DND-41 (cell line): ENCODE measurements around the gene SLC39A11.
"Not testable (repeated sequence)": the region's sequence is repeated elsewhere in the genome, so short reads cannot be mapped to it uniquely, and the experiment has no call there.

Experiments used
- ATAC-seq: fragments of 200-7000 bp; cut with Tn5 transposase; 3 replicates; pipeline ENCODE4 v1.9.1; 2021; ENCODE audit warnings: low read depth; ENCODE audit not compliant: insufficient read depth
- DNase-seq: peaks from one replicate; pipeline ENCODE4 v3.0.0-alpha.2; 2020
- H2AFZ ChIP-seq: 2 replicates; pipeline ENCODE4 v1.6.0; 2012; ENCODE audit warnings: low read depth, low read length
- H3K27ac ChIP-seq: 2 replicates; pipeline ENCODE4 v1.5.1; 2012; ENCODE audit warnings: low read length, inconsistent platforms
- H3K27me3 ChIP-seq: fragments of 200-600 bp; sonication (generic); 2 replicates; pipeline ENCODE4 v1.6.0; 2012; ENCODE audit warnings: low read length, mild to moderate bottlenecking, inconsistent platforms; ENCODE audit not compliant: insufficient read depth, poor library complexity
- H3K36me3 ChIP-seq: 2 replicates; pipeline ENCODE4 v1.5.1; 2012; ENCODE audit warnings: low read length, inconsistent platforms; ENCODE audit not compliant: insufficient read depth
- H3K4me1 ChIP-seq: 2 replicates; pipeline ENCODE4 v1.5.1; 2012; ENCODE audit warnings: mild to moderate bottlenecking, low read length; ENCODE audit not compliant: insufficient read depth
- H3K4me2 ChIP-seq: 2 replicates; pipeline ENCODE4 v1.6.0; 2012; ENCODE audit warnings: mild to moderate bottlenecking, moderate library complexity, low read length, inconsistent platforms; ENCODE audit not compliant: insufficient read depth
- H3K4me3 ChIP-seq, 2 experiments: fragments of 200-600 bp in 1 of 2; shearing (Covaris generic) in 1 of 2; 2 replicates each; pipeline ENCODE4 v1.5.1; 2012 to 2016; ENCODE audit warnings: inconsistent platforms in 2 of 2, low read length in 2 of 2, mild to moderate bottlenecking in 2 of 2, low read depth in 1 of 2, moderate library complexity in 1 of 2
- H3K79me2 ChIP-seq: 2 replicates; pipeline ENCODE4 v1.6.0; 2012; ENCODE audit warnings: low read length, inconsistent platforms; ENCODE audit not compliant: insufficient read depth
- H3K9ac ChIP-seq: 2 replicates; pipeline ENCODE4 v1.6.0; 2012; ENCODE audit warnings: low read depth, mild to moderate bottlenecking, inconsistent platforms, low read length, moderate library complexity
- H3K9me3 ChIP-seq: 2 replicates; pipeline ENCODE4 v1.5.1; 2012; ENCODE audit warnings: low read length, moderate library complexity, mild to moderate bottlenecking, inconsistent platforms; ENCODE audit not compliant: insufficient read depth, severe bottlenecking
- H4K20me1 ChIP-seq: 2 replicates; pipeline ENCODE4 v1.6.0; 2012; ENCODE audit warnings: low read length; ENCODE audit not compliant: insufficient read depth
- EZH2 ChIP-seq: IDR thresholded peaks from 3 replicates; pipeline ENCODE4 v1.6.1; 2012; ENCODE audit warnings: borderline replicate concordance, low read depth, mild to moderate bottlenecking, moderate library complexity, low read length, inconsistent platforms; ENCODE audit not compliant: severe bottlenecking
- TF ChIP-seq, protein P1 (sequence below): IDR thresholded peaks from 2 replicates; pipeline ENCODE4 v1.5.1; 2012; ENCODE audit warnings: borderline replicate concordance, low read length, moderate library complexity, mild to moderate bottlenecking; ENCODE audit not compliant: poor library complexity, severe bottlenecking; ENCODE audit errors: extremely low read depth

The SLC39A11 gene

DNA sequence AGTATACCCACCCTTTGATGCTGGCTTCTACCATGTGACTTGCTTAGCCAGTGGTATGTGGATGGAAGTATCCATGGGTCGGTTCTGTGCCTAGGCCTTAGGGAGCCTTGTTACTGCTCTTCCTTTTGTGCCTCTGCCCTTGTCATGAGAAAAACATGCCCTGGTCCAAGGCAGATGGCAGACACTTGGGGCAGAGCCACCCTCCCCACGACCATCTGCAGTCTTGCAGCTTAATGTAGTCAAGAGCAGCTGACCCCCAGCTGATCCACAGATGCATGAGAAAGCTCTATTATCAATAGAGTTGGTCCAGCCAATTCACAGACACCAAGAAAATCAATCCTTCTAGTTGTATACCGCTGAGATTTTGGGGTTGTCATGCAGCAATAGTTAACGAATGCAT is 95.7 kb downstream of the SLC39A11 start:
- no peak overlapping the region for H2AFZ ChIP-seq
- H3K4me2 ChIP-seq = no peak overlapping the region
- no peak overlapping the region for H3K4me3 ChIP-seq
- H3K9ac ChIP-seq = no peak overlapping the region
- no peaks in the 10 kb centered on the region for H3K36me3 ChIP-seq
- TF ChIP-seq EZH2 = no peak
- TF ChIP-seq, protein P1, sequence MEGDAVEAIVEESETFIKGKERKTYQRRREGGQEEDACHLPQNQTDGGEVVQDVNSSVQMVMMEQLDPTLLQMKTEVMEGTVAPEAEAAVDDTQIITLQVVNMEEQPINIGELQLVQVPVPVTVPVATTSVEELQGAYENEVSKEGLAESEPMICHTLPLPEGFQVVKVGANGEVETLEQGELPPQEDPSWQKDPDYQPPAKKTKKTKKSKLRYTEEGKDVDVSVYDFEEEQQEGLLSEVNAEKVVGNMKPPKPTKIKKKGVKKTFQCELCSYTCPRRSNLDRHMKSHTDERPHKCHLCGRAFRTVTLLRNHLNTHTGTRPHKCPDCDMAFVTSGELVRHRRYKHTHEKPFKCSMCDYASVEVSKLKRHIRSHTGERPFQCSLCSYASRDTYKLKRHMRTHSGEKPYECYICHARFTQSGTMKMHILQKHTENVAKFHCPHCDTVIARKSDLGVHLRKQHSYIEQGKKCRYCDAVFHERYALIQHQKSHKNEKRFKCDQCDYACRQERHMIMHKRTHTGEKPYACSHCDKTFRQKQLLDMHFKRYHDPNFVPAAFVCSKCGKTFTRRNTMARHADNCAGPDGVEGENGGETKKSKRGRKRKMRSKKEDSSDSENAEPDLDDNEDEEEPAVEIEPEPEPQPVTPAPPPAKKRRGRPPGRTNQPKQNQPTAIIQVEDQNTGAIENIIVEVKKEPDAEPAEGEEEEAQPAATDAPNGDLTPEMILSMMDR = no peak
- H4K20me1 ChIP-seq = 0 out of 2 replicates have a peak, but pooled peaks cover 2% of the 10 kb centered on the region
- no peak overlapping the region for H3K27ac ChIP-seq
- H3K9me3 ChIP-seq = peaks cover 4% of the 10 kb centered on the region
- ATAC-seq = no peak
- DNase-seq = no peak
- no peaks in the 10 kb centered on the region for H3K4me1 ChIP-seq
- no peaks in the 10 kb centered on the region for H3K79me2 ChIP-seq
- H3K27me3 ChIP-seq = no peaks in the 10 kb centered on the region

- no peaks in the 10 kb centered on the region for H3K4me1 ChIP-seq
- TF ChIP-seq, protein P1 = no peak
- TF ChIP-seq EZH2 = no peak
- no peak for ATAC-seq
- H3K4me2 ChIP-seq = no peak overlapping the region
- H3K4me3 ChIP-seq = no peak overlapping the region
- DNase-seq = no peak
- peaks cover 4% of the 10 kb centered on the region for H3K9me3 ChIP-seq
- H2AFZ ChIP-seq = no peak overlapping the region
- H4K20me1 ChIP-seq = 0 out of 2 replicates have a peak, but pooled peaks cover 2% of the 10 kb centered on the region
- H3K27me3 ChIP-seq = no peaks in the 10 kb centered on the region
- no peaks in the 10 kb centered on the region for H3K79me2 ChIP-seq
- H3K36me3 ChIP-seq = no peaks in the 10 kb centered on the region
- H3K9ac ChIP-seq = no peak overlapping the region
- H3K27ac ChIP-seq = no peak overlapping the region
These were observed 97.4 kb downstream of the SLC39A11 start for GRCh38 chr17:72995008-72995656.

DNA sequence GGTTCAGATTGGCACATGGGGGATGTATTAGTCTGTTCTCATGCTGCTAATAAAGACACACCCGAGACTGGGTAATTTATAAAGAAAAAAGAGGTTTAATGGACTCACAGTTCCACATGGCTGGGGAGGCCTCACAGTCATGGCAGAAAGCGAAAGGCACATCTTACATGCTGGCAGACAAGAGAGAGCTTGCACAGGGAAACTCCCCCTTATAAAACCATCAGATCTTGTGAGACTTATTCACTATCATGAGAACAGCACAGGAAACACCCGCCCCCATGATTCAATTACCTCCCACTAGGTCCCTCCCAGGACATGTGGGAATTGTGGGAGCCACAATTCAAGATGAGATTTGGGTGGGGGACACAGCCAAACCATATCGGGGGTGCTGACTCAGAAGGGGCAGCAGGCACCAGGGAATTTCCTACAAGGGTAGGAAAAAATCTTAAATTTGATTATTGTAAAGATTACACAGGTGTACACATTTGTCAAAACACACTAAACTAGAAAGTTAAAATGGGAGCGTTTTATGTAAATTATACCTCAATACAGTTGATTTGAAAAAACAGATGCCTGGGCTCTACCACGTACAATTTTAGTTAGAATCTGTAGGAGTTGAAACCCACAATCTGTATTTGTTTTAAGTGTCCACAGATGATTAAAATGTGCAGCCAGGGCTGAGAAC is 99.6 kb downstream of the SLC39A11 start:
- not testable (repeated sequence) for ATAC-seq, H3K4me1 ChIP-seq, DNase-seq, H3K9ac ChIP-seq, H3K9me3 ChIP-seq, H3K4me2 ChIP-seq, H4K20me1 ChIP-seq, H3K27ac ChIP-seq, H3K4me3 ChIP-seq, H3K79me2 ChIP-seq, H3K36me3 ChIP-seq, H3K27me3 ChIP-seq, H2AFZ ChIP-seq

GRCh38 chr17:72991651-72992050 is 100.8 kb downstream of the SLC39A11 start:
- Histone ChIP-seq H3K4me3 (no peak overlapping the region), H2AFZ (no peak overlapping the region), H3K27me3 (no peaks in the 10 kb centered on the region), H3K79me2 (no peaks in the 10 kb centered on the region), H3K9ac (no peak overlapping the region), H3K9me3 (peaks cover 4% of the 10 kb centered on the region), H3K4me2 (no peak overlapping the region), H3K27ac (no peak overlapping the region), H3K36me3 (no peaks in the 10 kb centered on the region), H3K4me1 (no peaks in the 10 kb centered on the region), H4K20me1 (no peaks in the 10 kb centered on the region)
- TF ChIP-seq EZH2 = no peak
- TF ChIP-seq, protein P1 = no peak
- DNase-seq = no peak
- ATAC-seq = no peak
